Colonic mucosa (tissue), 4 donors: ENCODE measurements around the gene PHF19. TPM values are rescaled to one million over a fixed set of nuclear protein-coding genes. Genes with fewer than 3 reads are reported as not detected.

Experiments used
- DNase-seq: peaks from one replicate; pipeline ENCODE4 v3.0.0-alpha.2; 2020
- H3K27ac ChIP-seq: fragments of 200-600 bp; one replicate; pipeline ENCODE4 v1.8.0; 2021
- H3K27me3 ChIP-seq: fragments of 200-600 bp; one replicate; pipeline ENCODE4 v1.8.0; 2021
- H3K36me3 ChIP-seq: fragments of 200-600 bp; one replicate; pipeline ENCODE4 v1.8.0; 2021
- H3K4me1 ChIP-seq: fragments of 200-600 bp; one replicate; pipeline ENCODE4 v1.8.0; 2021; ENCODE audit warnings: mild to moderate bottlenecking
- H3K4me3 ChIP-seq: fragments of 200-600 bp; one replicate; pipeline ENCODE4 v1.8.0; 2021
- H3K9ac ChIP-seq, 2 donors: one replicate each; pipeline ENCODE4 v1.7.0; 2013; ENCODE audit warnings: control low read depth in 2 of 2, low read depth in 2 of 2, low read length in 2 of 2
- H3K9me3 ChIP-seq: fragments of 200-600 bp; one replicate; pipeline ENCODE4 v1.8.0; 2021
- intact Hi-C: fragments of 100-400 bp; cut with DNase I; formaldehyde crosslinking; loops from one replicate; pipeline ENCODE4 v1.14.1; 2022
- total RNA-seq, 2 donors: library from RNA; stranded (reverse); fragmentation: NEBNext Ultra II Directional in 1 of 2; extraction: Animal tissue kit (Norgen Biotek cat#: 25700) in 1 of 2; gene quantifications; one replicate each; pipeline ENCODE4 v1.2.1, GENCODE V29; 2021
- TF ChIP-seq, protein P1 (sequence below): fragments of 200-600 bp; IDR thresholded peaks from one replicate; pipeline ENCODE4 v1.8.0; 2022; ENCODE audit warnings: antibody characterized with exemption, mild to moderate bottlenecking
- donor health status: healthy.
- donor health status: DM: no; HTN: no; CAD: no.
- donor health status: DM: no; HTN: no; CAD: no.

Gene PHF19
- total RNA-seq, 2 donors from 2014 or later, result 23.8 to 50.3 TPM

DNA sequence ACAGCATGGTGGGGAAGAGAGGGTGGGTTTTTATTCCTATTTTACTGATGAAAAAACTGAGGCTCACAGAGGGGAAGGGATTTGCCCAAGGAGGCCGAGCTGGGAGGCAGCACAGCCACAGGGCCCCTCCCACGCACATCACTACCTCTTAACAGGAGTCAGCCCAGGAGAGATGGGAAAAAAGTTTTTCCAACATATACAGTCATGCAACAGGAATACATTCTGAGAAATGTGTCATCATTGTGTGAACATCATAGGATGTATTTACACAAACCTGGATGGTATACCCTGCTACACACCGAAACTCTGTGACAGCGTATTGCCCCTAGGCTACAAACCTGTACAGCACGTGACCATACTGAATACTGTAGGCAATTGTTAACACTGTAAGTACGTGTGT, 38.0 kb upstream of the PHF19 start:
- H3K27ac ChIP-seq, result no peak overlapping the region
- H3K4me3 ChIP-seq, result no peak overlapping the region
- H3K36me3 ChIP-seq, result no peaks in the 10 kb centered on the region
- H3K4me1 ChIP-seq, result no peaks in the 10 kb centered on the region
- no peaks in the 10 kb centered on the region for H3K27me3 ChIP-seq
- no peak overlapping the region for H3K9ac ChIP-seq
- TF ChIP-seq, protein P1, sequence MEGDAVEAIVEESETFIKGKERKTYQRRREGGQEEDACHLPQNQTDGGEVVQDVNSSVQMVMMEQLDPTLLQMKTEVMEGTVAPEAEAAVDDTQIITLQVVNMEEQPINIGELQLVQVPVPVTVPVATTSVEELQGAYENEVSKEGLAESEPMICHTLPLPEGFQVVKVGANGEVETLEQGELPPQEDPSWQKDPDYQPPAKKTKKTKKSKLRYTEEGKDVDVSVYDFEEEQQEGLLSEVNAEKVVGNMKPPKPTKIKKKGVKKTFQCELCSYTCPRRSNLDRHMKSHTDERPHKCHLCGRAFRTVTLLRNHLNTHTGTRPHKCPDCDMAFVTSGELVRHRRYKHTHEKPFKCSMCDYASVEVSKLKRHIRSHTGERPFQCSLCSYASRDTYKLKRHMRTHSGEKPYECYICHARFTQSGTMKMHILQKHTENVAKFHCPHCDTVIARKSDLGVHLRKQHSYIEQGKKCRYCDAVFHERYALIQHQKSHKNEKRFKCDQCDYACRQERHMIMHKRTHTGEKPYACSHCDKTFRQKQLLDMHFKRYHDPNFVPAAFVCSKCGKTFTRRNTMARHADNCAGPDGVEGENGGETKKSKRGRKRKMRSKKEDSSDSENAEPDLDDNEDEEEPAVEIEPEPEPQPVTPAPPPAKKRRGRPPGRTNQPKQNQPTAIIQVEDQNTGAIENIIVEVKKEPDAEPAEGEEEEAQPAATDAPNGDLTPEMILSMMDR, result no peak
- intact Hi-C loops, result no loop called here
- no peak for DNase-seq
- no peaks in the 10 kb centered on the region for H3K9me3 ChIP-seq

DNA sequence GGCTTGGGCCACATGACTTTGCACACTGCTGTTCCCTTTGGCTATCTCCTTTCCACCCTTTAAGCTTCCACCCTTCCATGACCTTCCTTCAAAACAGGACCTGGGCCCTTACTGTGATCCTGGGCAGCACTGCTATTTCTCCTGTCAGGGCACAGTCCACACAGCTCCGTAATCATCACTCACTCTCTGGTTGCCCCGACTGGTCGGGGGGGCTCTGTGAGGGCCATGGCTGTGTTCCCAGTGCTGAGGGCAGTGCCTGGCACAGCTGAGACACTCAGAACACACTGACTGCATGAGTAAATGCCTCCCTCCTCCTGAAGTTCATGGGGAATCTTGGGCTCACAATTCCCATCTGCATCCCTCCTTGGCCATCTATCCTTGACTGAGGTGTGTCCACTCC, 37.4 kb upstream of the PHF19 start:
- Histone ChIP-seq H3K4me1 (no peaks in the 10 kb centered on the region), H3K27ac (no peak overlapping the region)
- TF ChIP-seq, protein P1, result no peak

DNA sequence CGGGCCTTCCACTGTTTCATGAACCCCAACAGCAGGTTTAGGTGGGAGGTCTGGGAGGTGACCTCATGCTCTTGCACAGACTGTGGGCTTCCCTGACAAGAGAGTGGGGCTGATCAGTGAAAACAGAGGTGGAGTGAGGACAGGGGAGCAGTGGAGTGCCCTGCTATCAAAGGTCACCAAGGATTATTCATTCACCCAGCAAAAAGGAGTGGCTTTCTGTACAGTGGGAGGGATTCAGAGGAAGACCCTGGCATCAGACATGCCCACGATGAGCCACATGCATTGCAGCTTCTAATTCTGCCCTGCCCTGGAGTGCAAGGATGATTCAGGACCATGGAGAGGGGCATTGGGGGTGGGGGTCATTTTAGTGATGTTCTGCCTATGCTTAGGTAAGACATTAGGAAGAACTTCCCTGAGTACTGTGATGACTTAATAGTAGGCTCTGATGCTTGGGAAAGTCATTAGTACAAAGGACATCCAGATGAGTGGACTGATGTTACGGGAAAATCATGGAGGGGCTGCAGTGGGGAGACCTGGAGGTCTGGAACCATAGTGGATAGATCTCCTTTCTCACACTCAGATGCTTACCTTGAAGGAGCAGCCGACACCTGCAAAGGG, 36.8 kb upstream of the PHF19 start:
- H3K4me1 ChIP-seq, result no peaks in the 10 kb centered on the region
- intact Hi-C loops, result no loop called here
- no peak overlapping the region for H3K9ac ChIP-seq
- no peaks in the 10 kb centered on the region for H3K9me3 ChIP-seq
- no peak overlapping the region for H3K4me3 ChIP-seq
- TF ChIP-seq, protein P1, result no peak
- no peaks in the 10 kb centered on the region for H3K27me3 ChIP-seq
- DNase-seq, result no peak
- no peak overlapping the region for H3K27ac ChIP-seq
- no peaks in the 10 kb centered on the region for H3K36me3 ChIP-seq

More for the DNA sequence above, 37.4 kb upstream of the PHF19 start:
- no peak overlapping the region for H3K4me3 ChIP-seq
- intact Hi-C loops, result no loop called here
- no peaks in the 10 kb centered on the region for H3K9me3 ChIP-seq
- no peaks in the 10 kb centered on the region for H3K27me3 ChIP-seq
- no peak for DNase-seq
- H3K36me3 ChIP-seq, result no peaks in the 10 kb centered on the region
- no peak overlapping the region for H3K9ac ChIP-seq

DNA sequence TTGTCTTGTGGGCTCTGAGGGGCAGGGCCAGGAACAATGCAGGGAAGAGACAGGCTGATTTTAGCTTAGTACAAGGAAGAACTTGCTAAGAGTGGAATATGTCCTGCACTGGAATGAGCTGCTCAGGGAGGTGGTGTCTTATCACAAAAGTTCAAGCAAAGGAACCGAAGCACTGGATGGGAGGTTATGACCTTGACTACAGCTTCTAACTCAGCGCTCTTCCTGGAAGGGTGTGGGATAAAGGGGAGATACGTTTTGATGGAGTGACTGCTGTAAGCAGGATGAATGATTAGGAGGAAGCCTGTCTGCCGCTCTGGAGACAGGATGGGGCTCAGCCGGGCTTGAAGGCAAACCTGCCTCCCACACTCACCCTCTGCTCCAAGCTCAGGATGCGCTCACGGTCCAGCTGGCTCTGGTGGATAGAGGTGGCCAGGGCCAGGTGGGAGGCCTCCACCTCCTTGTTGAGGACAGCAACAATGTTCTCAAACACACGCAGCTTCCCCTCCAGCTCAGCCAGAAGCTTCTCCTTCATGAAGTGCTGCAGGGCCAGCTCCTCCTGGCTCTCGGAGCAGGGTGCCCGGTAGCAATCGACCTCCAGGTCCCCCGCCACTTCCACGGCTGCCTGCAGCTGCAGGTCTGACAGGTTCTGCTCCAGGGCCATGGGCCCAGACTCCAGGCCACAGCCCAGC, 36.1 kb upstream of the PHF19 start:
- no peak overlapping the region for H3K9ac ChIP-seq
- no peaks in the 10 kb centered on the region for H3K9me3 ChIP-seq
- intact Hi-C loops, result no loop called here
- no peaks in the 10 kb centered on the region for H3K4me1 ChIP-seq
- no peaks in the 10 kb centered on the region for H3K27me3 ChIP-seq
- no peaks in the 10 kb centered on the region for H3K36me3 ChIP-seq
- no peak overlapping the region for H3K27ac ChIP-seq
- H3K4me3 ChIP-seq, result no peak overlapping the region
- DNase-seq, result no peak
- TF ChIP-seq, protein P1, result no peak

DNA sequence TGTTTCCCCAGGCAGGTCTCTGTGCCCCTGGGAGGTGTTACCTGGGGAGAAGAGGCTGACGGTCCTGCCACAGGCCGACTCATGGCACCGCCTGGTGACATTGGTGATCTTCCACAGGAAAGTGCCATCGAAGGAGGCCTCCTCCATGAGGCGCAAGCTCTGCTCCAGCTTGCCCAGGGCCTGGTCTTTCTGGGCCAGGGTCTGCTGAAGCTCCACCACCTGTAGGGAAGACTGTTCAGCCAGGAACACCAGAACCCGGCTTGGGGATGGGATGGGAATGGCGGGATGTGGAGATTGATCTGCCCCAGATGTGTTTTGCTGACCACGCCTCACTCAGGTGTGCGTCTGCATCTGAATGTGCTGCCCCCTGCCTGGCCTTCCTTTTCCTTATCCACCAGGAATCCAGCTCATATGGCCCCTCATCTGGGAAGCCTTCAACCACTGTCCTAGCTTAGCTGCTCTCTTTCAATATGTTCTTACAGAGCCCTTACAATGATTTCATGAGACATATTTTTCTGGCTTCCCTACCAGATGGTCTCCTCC, 34.4 kb upstream of the PHF19 start:
- no peak overlapping the region for H3K9ac ChIP-seq
- no peaks in the 10 kb centered on the region for H3K9me3 ChIP-seq
- no peak overlapping the region for H3K27ac ChIP-seq
- TF ChIP-seq, protein P1, result no peak
- no peaks in the 10 kb centered on the region for H3K27me3 ChIP-seq
- no peak overlapping the region for H3K4me3 ChIP-seq
- H3K36me3 ChIP-seq, result no peaks in the 10 kb centered on the region
- H3K4me1 ChIP-seq, result no peaks in the 10 kb centered on the region
- intact Hi-C loops, result no loop called here
- no peak for DNase-seq
